ENCODE results near the gene SMIM33.
"Not testable (repeated sequence)": the region's sequence is repeated elsewhere in the genome, so short reads cannot be mapped to it uniquely, and the experiment has no call there.

Gene SMIM33

DNA sequence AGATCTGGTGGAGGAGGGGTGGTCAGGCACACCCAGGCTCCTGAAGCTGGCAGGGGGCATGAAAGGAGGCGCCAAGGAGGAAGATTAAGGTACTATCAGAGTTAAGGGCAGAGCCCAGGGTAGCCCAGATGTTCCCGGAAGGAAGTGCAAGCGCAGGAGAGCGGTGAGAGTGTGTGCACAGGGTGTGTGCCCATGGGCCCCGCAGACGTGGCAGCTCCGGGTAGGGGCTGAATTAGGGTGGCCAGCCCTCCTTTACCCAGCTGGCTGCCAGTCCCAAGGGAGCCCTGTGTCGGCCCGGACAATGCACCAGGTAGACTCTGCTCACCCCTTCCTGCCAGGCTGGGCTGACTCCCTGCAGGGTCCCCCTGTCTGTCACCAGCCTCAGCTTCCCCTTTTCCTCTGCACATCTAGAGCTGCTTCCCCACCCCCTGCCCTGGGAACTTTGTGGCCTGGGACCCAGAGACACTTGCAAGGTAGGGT, at the start of gene SMIM33:
Gene SMIM33, plus strand, starts transcription at position 184 of the 480 bp plus-strand sequence. Its CDS starts 118 bp downstream, at position 302.
- DNase-seq = peak; percentile 46

DNA sequence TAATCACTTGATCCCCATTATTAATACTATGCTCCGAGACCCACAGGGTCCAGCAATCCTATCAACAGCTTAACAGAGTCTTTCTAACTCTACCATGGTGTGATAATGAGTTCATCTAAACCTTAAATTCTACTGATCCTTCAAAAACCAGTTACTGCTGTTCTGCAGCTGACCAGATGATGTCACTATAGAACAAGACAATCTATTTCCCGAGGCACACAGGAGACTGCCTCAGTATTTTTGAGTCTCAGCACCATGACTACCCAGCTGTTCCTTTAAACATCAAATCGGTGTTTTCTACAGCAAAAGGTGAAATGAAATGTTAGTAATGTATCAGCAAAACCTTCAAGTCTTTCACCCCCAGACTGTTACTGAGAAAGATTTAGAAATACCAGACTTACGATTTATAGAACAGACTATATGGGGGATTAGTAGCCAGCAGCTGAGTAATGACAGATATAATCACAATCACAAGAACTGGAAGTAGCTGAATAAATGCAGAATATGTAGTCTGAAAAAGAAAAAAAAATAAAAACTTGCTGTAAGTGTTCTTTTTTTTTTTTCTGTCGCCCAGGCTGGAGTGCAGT, 48.4 kb upstream of the SMIM33 start:
- DNase-seq = peak; percentile 72

DNA sequence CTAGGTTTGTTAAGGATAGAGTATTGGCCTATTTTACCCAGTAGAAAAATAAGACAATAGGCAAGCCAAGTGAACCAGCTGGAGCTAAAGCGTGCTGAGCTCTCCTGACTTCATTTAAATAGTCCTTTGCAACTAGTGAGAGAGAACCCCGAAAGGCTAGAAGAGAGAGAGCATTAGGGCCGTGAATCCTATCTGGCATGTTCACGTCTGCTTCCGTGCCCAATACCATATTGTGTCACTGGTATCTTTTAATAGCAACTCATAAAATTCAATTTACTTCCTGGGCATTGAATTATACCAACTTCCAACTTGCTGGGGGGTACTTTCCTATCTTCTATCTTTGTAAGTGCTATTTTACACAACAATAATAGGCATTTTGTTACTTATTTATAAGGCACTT, 45.3 kb upstream of the SMIM33 start:
- no peak for DNase-seq

DNA sequence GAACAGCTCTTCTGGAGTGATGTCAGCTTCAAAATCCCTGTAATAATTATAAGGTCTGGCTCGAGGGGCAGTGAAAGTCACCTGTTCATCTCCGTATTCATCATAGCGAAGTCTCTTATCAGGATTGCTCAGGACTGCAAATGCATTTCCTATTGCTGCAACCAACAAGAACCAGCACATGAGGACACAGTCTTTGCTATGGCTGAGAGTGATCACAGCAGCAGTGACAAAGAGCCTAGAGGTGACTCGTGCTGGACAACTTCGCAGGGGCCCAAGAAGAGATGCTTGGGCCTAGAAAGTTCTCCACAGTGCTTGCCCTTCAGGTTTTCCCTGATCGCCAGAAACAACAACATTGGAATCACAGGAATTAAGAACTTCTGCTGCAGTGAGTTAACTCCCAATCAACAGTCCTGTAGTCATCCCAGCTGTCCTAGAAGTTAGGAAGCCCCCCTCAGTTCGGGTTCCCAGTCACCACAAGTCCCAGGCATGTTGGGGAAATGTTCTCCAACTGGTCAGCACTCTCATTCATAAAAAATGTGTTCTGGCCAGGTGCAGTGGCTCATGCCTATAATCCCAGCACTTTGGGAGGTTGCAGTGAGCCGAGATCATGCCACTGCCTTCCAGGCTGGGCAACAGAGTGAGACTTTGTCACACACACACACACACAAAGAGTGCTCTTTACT, 44.5 kb upstream of the SMIM33 start:
- DNase-seq = no peak

DNA sequence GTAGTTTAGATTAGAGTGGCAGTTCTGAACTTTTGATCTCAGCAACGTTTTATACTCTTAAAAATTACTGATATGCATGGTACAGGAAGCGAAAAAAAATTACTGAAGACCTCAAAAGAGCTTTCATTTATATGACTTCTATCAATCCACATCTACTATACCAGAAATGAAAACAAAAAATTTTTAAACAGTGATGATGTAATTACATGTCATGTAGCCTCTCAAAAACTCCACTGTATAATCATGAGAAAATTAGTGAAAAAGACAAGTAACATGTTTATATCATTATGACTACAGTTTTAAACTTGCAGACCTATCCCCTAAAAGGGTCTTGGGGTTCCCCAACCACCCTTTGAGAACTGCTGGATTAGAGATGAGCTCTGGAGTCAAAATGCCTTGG, 40.8 kb upstream of the SMIM33 start:
- no peak for DNase-seq

DNA sequence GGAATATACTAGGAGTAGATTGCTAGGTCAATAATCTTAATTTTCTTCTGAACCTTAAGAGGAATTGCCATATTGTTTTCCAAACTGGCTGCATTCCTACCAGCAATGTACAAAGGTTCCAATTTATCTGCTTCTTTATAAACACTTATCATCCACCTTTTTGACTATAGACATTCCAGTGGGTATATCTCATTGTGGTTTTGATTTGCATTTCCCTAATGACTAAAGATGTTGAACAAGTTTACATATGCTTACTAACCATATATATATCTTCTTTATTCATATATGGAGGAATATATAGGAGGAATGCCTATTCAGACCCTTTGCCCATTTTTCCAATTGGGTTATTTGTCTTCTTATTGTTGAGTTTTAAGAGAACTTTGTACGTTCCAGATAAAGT, 39.1 kb upstream of the SMIM33 start:
- DNase-seq = no peak

DNA sequence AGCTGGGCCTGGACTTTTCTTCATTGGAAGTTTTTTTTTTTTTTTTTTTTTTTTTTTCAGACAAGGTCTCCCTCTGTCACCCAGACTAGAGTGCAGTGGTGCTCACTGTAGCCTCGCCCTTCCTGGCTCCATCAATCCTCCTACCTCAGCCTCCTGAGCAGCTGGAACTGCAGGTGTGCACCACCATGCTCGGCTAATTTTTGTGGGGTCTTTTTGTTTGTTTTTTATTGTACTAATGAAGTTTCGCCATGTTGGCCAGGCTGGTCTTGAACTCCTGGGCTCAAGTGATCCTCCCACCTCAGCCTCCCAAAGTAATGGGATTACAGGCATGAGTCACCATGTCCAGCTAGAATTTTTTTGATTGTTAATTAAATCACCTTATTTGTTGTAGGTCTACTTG, 35.1 kb upstream of the SMIM33 start:
- DNase-seq = no peak

DNA sequence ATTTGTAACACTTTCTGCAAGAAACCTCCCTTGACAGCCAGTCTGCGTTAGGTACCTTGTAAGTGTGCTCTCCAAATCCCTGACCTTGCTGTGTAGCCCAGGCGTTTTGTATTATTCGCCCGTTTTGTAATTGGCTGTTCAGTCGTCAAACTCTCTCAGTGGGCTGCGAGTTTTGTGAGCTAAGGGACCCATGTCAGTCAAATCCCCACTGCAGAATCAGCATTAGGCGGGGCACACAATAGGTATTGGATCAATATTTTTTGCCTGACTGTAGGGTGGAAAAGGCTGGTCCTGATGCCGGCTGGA, 32.1 kb upstream of the SMIM33 start:
- DNase-seq = no peak

DNA sequence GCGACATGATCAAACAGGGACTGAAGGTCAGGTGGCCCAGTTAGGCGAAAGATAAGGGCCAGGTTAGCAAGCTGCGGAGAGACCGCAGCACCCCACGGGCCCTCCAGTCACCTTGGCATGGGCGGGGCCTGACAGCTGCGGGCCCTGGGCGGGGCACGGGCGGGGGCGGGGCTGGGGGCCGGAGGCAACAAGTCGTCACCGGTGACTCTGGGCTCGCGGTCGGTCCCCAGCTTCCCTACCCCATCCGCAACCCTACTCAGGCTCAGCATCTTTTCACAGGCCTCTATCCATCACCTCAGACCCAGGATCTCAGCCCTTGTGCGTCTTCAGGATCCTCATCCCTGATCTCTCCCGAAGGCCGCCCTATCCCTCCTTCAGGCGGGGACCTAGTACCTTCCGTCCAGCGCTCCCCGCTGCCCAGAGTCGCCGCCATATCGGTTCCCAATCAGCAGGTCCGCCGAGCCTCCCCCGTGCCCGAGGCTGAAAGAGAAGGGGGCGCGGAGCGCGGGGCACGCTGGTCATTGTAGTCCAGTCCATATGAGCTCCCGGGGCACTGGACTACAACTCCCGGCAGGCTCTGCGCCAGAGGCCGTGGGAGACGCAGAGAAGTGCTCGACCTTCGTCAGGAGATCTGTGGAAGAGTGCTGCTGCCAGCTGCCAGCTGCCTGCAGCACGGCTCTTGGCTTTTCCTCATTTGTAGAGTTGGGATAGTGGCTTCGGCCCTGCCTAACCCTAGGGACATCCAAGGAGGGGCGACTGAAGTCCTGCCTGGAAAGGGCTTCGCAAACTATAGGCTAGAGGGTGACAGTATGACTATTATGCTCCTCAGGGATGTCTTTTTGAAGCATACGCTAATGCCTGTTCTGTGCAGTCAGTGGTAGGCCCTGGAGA, 31.5 kb upstream of the SMIM33 start, which contains the start of gene DNAJC18:
Gene DNAJC18, minus strand, starts transcription at position 513 of the 891 bp plus-strand sequence. Its CDS starts 80 bp downstream, at position 433.
- DNase-seq = peak; percentile 92

DNA sequence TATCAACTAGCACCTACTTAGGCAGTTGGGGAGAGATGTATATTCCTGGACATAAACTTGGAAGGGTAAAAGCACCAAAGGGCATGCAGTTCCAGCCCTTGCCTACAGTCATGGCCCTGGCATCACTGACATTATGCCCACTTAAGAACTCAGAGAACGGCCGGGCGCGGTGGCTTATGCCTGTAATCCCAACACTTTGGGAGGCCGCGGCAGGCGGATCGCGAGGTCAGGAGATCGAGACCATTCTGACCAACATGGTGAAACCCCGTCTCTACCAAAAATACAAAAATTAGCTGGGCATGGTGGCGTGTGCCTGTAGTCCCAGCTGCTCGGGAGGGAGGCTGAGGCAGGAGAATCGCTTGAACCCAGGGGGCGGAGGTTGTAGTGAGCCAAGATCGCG, 30.4 kb upstream of the SMIM33 start:
- not testable (repeated sequence) for DNase-seq

DNA sequence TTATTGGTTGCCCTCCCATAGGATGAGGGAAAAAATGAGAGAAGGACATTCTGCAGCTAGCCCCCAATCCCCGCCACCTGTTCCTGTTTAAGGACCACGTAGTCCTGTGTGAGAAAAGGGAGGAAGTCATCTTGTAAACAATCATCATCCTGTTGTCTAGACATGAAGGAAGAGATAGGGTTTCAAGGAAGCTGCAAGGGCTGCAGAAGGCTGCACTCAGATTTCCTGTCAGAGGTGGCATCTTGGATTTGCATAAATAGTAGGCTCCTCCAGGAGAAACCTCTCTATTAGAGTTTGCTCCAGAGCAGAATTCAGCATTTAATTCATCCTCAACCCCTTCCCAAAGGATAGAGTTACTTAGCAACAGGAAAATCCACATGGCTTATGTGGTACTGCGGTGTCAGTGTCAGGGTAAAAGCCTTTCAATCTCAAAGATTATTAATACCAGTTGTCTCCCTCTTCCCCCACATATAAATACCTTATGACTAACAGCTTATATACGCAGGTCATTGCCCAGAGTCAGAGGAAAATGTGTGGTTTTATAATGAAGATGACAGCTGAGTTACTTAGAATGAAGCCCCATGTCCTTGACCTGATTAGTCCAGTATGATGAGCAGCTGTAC, 26.9 kb upstream of the SMIM33 start:
- DNase-seq = no peak

DNA sequence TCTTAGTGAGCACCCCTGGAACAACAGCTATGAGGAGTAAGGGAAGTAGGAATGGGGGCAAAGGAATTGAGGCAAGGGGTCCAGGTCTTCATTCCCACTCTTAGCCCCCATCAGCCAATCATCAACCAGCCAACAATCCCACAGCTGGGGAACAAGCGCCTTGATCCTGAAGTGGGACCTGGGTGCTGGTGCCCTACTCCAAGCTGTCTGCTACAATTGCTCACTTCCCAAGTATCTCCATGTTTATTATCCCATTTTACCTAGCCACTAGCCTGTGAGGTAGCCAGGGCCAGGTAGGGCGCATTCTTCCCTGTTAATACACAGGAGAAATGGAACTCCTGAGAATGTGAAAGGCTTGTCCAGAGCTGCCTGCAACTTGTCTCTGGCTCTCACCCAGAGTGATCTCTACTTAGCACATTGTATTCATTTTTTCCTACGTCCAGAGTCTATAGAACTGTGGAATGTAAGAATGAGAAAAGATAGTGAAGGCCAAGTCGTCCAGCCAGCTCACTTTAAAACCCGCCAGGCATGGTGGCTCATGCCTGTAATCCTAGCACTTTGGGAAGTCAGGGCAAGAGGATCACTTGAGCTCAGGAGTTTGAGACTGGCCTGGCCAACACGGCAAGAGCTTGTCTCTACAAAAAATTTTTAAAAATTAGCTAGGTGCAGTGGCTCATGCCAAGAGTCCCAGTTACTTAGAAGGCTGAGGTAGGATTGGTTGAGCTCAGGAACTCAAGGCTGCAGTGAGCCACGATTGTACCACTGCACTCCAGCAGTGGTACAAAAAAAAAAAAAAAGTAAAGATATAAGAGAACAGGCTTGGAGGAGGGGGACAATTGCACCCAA, 25.3 kb upstream of the SMIM33 start:
- DNase-seq = no peak

DNA sequence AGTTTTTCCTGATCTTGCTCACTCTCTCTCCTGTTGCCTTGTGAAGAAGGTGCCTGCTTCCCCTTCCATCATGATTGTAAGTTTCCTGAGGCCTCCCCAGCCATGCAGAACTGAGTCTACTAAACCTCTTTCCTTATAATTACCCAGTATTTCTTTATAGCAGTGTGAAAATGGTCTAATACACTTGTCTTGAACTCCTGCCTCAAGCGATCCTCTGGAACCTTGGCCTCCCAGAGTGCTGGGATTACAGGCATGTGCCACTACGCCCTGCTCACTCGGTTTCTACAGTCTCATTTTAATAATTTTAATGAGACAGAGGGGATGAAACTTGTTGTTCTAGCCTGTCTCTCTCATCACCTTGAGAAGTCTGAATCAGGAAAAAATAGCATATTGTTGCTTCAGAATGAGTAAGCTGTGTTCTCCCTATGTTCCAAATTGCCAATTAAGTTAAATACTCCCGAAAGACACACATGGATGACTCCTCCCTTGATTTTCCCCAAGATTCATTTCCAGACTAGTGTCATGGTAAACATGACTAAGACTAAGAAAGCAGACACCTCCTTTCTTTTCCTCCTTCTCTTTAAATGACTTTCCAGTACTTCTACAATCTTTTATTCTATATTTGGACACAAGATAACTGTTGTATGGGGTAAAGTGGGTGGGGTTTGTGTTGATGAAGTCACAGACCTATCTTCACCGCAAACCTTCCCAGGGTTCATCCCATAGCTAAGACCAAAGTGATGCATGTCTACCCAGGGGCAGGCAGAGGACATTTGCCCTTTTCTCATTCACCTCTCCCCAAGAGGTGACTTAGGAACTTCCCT, 23.6 kb upstream of the SMIM33 start:
- DNase-seq = peak; percentile 61

DNA sequence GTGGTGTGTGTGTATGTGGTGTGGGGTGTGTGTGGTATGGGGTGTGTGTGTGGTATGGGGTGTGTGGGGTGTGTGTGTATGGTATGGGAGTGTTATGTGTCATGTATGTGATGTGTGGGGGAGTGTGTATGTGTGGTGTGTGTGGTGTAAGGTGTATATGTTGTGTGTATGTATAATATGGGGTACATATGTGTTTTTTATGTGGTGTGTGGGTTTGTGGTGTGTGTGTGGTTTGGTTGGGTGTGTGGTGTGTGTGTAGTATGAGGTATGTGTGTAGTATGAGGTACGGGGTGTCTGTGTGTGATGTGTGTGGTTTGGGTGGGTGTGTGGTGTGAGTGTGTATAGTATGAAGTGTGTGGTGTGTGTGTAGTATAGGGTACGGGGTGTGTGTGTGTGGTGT, 19.6 kb upstream of the SMIM33 start:
- DNase-seq = no peak

DNA sequence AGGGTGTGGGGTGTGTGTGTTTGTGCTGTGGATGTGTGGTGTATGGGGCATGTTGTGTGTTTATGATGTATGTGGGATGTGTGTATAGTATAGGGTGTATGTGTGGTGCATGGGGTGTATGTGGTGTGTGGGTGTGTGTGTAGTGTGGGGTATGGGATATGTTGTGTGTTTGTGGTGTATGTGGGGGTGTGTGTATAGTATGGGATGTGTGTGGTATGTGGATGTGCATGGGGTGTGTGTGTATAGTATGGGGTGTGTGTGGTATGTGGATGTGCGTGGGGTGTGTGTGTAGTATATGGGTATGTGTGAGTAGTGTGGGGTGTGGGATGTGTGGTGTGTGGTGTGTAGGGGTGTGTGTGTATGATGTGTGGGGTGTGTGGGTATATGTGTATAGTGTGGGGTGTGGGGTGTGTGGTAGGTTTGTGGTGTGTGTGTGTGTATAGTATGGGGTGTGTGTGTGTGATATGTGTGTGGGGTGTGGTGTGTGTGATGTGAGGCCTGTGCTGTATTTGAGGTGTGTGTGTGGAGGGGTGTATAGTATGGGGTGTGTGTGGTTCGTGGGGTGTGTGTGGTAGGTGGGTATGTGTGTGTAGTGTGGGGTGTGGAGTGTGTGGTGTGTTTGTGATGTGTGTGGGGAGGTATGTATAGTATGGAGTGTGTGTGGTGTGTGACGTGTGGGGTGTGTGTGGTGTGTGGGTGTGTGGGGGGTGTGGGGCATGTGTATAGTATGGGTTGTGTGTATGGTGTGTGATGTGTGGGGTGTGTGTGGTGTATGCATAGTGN, 18.7 kb upstream of the SMIM33 start:
- DNase-seq = no peak

DNA sequence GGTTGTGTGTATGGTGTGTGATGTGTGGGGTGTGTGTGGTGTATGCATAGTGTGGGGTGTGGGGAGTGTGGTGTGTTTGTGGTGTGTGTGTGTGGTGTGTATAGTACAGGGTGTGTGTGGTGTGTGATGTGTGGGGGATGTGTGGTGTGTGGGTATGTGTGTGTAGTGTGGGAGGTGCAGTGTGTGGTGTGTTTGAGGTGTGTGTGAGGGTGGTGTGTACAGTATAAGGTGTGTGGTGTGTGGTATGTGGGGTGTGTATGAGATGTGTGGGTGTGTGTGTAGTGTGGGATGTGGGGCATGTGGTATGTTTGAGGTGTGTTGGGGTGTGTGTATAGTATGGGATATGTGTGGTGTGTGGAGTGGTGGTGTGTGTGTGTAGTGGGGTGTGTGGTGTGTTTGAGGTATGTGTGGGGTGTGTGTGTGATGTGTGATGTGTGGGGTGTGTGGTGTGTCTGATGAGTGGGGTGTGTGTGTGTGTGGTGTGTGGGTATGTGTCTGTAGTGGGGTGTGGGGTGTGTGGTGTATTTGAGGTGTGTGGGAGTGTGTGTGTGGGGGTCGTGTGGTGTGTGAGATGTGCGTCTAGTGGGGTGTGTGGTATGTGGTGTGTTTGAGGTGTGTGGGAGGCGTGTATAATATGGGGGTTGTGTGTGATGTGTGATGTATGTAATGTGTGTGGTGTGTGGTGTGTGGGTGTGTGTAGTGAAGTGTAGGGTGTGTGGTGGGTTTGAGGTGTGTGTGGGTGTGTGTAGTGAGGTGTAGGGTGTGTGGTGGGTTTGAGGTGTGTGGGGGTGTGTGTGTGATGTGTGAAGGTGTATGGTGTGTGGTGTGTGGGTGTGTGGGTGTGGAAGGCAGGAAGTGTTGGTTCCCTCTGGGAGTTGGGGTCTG, 16.9 kb upstream of the SMIM33 start:
- DNase-seq = no peak

DNA sequence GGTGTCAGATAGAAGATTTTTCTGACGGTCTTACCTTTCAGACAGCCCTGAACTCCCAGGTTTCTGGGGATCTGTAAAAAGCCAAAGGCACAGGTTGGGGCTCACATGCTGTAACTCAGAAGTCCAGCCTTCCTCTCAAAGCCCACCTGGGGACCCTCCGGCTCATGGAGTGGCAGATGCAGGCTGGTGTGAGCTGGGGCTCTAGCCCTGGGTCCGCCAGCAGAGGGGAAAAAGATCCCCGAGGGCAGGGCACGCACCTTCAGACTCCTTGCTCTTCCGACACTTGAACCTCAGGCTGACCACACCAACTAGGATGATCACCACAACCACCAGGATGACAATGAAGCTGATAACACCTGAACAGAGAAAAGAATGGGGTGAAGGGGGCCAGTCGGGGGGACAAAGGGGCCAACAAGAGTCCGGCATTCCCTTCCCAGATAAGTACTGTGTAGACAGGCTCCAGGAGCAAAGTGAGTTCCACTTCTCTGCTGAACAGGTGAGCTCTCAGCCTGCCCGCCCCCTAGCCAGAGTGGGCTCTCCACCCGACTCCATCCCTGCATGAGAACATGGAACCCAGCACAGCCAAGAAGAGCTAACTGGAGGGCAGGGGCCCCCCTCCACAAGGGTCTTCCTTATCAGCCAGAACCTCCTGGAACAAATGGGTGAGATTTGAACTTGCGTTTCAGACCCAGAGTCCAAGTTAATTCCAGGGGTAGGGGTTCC, 16.1 kb upstream of the SMIM33 start:
- DNase-seq = no peak

DNA sequence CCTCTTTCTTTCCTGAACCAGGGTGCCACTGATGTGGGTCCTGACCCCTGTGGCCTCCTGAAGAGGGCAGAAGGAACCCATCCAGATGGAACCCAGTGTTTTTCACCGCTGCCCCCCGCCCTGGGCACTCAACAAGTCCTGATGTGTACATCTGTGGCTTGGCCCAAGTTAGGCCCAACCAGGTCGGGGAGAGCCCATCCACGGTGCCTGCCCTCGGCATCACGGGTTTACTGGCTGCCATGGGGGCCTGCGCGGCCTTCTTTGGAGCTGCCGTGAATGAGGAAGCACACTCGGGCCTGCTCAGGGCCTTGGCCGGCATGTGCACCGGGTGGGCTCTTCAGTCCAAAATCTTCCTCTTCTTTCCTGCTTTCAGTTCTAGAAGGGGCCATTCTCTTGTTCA, 14.0 kb upstream of the SMIM33 start:
- no peak for DNase-seq

DNA sequence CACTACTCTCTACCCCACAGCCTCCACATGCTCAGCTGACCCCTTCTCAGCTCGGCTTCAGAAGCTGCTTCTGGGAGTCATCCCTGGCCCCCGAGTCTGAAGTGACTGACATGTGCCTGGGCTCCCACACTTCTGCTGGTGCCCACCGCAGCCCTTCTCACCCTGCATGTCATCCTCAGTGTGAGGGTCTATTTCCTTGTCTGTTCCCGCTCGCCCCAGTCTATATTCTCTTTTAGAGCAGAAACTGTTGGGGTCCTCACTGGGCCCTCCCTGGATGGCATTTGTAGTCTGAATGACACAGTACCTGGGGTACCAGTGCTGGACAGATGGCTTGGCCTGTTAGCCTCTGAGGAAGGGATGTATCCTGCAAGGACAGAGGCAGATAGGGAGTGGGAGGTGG, 13.6 kb upstream of the SMIM33 start:
- DNase-seq = no peak
